Activated CD4-positive, alpha-beta T cell treated with anti-CD3 and anti-CD28 coated beads for 36 hours (primary cell): ENCODE data around the gene GRIA4. TPM values are rescaled to one million over a fixed set of nuclear protein-coding genes. Genes with fewer than 3 reads are reported as not detected.

ENCODE experiments used
- ATAC-seq: fragments of 200-7000 bp; cut with Tn5 transposase; one replicate; pipeline ENCODE4 v1.10.0; 2021; ENCODE audit warnings: mild to moderate bottlenecking, moderate library complexity
- CTCF ChIA-PET: fragments of 350-600 bp; sonication (Branson Sonifier 250); formaldehyde crosslinking; loops from one replicate; lab custom pipeline; 2021; ENCODE audit warnings: antibody characterized with exemption; lab: Charles Lee
- POLR2A ChIA-PET: fragments of 350-600 bp; sonication (Branson Sonifier 250); formaldehyde crosslinking; loops from one replicate; lab custom pipeline; 2021; ENCODE audit warnings: antibody characterized with exemption, inconsistent platforms; lab: Charles Lee
- DNase-seq: peaks from one replicate; pipeline ENCODE4 v3.0.0-alpha.2; 2020
- H3K27ac Mint-ChIP-seq: one replicate; pipeline ENCODE4 v1.8.0; 2021; ENCODE audit warnings: mixed read lengths
- H3K27me3 Mint-ChIP-seq: one replicate; pipeline ENCODE4 v1.8.0; 2021; ENCODE audit warnings: mixed read lengths
- H3K36me3 Mint-ChIP-seq: one replicate; pipeline ENCODE4 v1.8.0; 2021; ENCODE audit warnings: low read depth, mixed read lengths
- H3K4me1 Mint-ChIP-seq: one replicate; pipeline ENCODE4 v1.8.0; 2021; ENCODE audit warnings: mixed read lengths
- H3K4me3 Mint-ChIP-seq: one replicate; pipeline ENCODE4 v1.8.0; 2021; ENCODE audit warnings: mild to moderate bottlenecking, moderate library complexity, mixed read lengths
- H3K9me3 Mint-ChIP-seq: one replicate; pipeline ENCODE4 v1.8.0; 2021; ENCODE audit warnings: low read depth, mixed read lengths
- intact Hi-C, 2 experiments: fragments of 100-400 bp; cut with DNase I in 1 of 2; cut with micrococcal nuclease in 1 of 2; formaldehyde crosslinking; loops; one replicate each; pipeline versions ENCODE4 v1.14.2 to v1.15.1; 2022 to 2024; cut with DNase I, micrococcal nuclease
- total RNA-seq, 2 experiments: library from RNA; stranded (reverse); gene quantifications; one replicate each; pipeline ENCODE4 v1.2.3, GENCODE V29; 2021

The GRIA4 gene
- total RNA-seq, 2 experiments from 2014 or later = not detected

- no peaks in the 10 kb centered on the region for H3K36me3 Mint-ChIP-seq
- no peaks in the 10 kb centered on the region for H3K4me1 Mint-ChIP-seq
- no peak overlapping the region for H3K4me3 Mint-ChIP-seq
- ChIA-PET POLR2A (no interaction called here), CTCF (no interaction called here)
- H3K9me3 Mint-ChIP-seq = no peaks in the 10 kb centered on the region
- DNase-seq = no peak
- ATAC-seq = no peak
- no peak overlapping the region for H3K27ac Mint-ChIP-seq
- H3K27me3 Mint-ChIP-seq = no peaks in the 10 kb centered on the region
- intact Hi-C loops = no loop called here
These were observed 230.5 kb downstream of the GRIA4 start for GRCh38 chr11:105840391-105840790.

- DNase-seq (no peak), ATAC-seq (no peak)
- H3K27me3 Mint-ChIP-seq = peaks cover 9% of the 10 kb centered on the region
- H3K4me3 Mint-ChIP-seq = no peak overlapping the region
- no peaks in the 10 kb centered on the region for H3K4me1 Mint-ChIP-seq
- no peaks in the 10 kb centered on the region for H3K9me3 Mint-ChIP-seq
- H3K27ac Mint-ChIP-seq = no peak overlapping the region
- intact Hi-C loops = no loop called here
- ChIA-PET POLR2A (no interaction called here), CTCF (interaction anchor here (0.7 to 1.3 kb wide), 2 partner anchors 11 to 54 kb away, joined by 3 to 4 read pairs; no protein-coding TSS in a partner anchor)
- no peaks in the 10 kb centered on the region for H3K36me3 Mint-ChIP-seq
These were observed 242.5 kb downstream of the GRIA4 start for GRCh38 chr11:105852403-105852802.

DNA sequence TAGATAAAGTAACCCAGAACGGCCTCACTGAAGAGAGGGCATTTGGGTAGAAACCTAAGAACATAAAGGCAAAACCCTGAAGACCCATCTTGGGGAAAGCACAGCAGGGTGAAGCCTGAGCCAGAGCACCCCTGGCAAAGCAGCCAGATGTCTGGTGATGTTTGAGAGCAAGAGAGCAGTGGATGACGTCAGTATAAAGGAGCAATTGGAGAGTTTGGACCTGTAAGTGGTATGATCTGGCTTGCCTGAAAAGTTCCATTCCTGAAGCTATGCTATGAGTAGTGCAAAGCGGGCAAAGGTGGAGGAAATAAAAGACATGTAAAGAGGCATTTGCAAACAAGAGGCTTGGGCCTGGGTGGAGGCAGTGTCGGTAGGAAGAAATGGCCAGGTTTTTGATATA is 244.4 kb downstream of the GRIA4 start:
- Mint-ChIP-seq H3K27me3 (peaks cover 12% of the 10 kb centered on the region), H3K4me1 (no peaks in the 10 kb centered on the region), H3K36me3 (no peaks in the 10 kb centered on the region), H3K9me3 (no peaks in the 10 kb centered on the region), H3K27ac (no peak overlapping the region), H3K4me3 (no peak overlapping the region)
- intact Hi-C loops = no loop called here
- ChIA-PET CTCF (interaction anchor here (0.6 kb wide), 1 partner anchor 1363 kb away, joined by 3 read pairs; no protein-coding TSS in a partner anchor), POLR2A (no interaction called here)
- ATAC-seq = no peak
- no peak for DNase-seq

GRCh38 chr11:105856954-105857353 is 247.1 kb downstream of the GRIA4 start:
- ATAC-seq = no peak
- no peaks in the 10 kb centered on the region for H3K9me3 Mint-ChIP-seq
- no peak overlapping the region for H3K27ac Mint-ChIP-seq
- intact Hi-C loops = no loop called here
- H3K4me3 Mint-ChIP-seq = no peak overlapping the region
- H3K4me1 Mint-ChIP-seq = no peaks in the 10 kb centered on the region
- ChIA-PET CTCF (no interaction called here), POLR2A (no interaction called here)
- H3K36me3 Mint-ChIP-seq = no peaks in the 10 kb centered on the region
- H3K27me3 Mint-ChIP-seq = peaks cover 13% of the 10 kb centered on the region
- DNase-seq = no peak

DNA sequence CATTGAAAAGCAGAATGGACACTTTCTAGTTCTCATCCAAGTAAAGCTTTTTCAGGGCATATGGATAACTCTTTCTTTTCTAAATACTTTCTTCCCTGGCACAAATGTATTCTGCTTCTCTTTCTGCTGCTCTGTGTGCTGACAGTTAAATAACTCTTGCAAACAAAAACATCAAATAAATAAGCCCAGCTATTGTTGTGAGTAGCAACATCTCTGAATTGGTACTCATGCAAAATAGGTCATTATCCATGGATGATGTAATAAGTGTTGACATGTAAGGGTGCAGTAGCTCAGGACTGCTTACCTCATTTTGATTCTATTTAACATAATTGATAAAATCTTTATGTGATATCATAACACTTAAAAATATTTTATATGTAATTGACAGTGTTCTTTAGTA is 247.9 kb downstream of the GRIA4 start:
- H3K4me3 Mint-ChIP-seq = no peak overlapping the region
- no peaks in the 10 kb centered on the region for H3K9me3 Mint-ChIP-seq
- ATAC-seq = no peak
- no peaks in the 10 kb centered on the region for H3K4me1 Mint-ChIP-seq
- H3K27ac Mint-ChIP-seq = no peak overlapping the region
- POLR2A ChIA-PET = no interaction called here
- peaks cover 13% of the 10 kb centered on the region for H3K27me3 Mint-ChIP-seq
- H3K36me3 Mint-ChIP-seq = no peaks in the 10 kb centered on the region
- CTCF ChIA-PET = no interaction called here
- intact Hi-C loops = no loop called here
- no peak for DNase-seq

DNA sequence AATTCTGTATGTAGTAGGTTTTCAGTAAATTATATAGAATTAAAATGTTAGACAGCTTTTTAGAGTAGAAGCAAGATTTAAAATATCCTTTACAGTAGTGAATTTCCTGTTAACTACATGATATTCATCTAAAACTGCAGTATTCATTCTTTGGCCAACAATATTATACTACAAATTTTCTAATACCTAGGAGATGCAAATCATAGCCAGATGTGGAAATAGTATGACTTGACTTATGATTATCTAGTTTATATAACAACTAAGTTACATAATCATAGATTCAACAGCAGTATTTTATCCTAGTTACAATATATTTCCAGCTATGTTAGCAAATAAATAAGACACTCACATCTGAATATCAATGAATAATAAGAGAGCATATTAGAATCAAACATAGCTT is 249.0 kb downstream of the GRIA4 start:
- DNase-seq (no peak), ATAC-seq (no peak)
- peaks cover 13% of the 10 kb centered on the region for H3K27me3 Mint-ChIP-seq
- POLR2A ChIA-PET = no interaction called here
- intact Hi-C loops = no loop called here
- H3K4me1 Mint-ChIP-seq = no peaks in the 10 kb centered on the region
- no peaks in the 10 kb centered on the region for H3K36me3 Mint-ChIP-seq
- no peak overlapping the region for H3K4me3 Mint-ChIP-seq
- no peak overlapping the region for H3K27ac Mint-ChIP-seq
- CTCF ChIA-PET = no interaction called here
- H3K9me3 Mint-ChIP-seq = no peaks in the 10 kb centered on the region

GRCh38 chr11:105860105-105860504 is 250.2 kb downstream of the GRIA4 start:
- POLR2A ChIA-PET = no interaction called here
- intact Hi-C loops = loop anchor here in 1 of 2 experiments (5.0 to 10.0 kb wide), 3 partner anchors 1253 to 1608 kb away; no protein-coding TSS in a partner anchor
- peaks cover 11% of the 10 kb centered on the region for H3K27me3 Mint-ChIP-seq
- no peak for DNase-seq
- CTCF ChIA-PET = no interaction called here
- no peaks in the 10 kb centered on the region for H3K9me3 Mint-ChIP-seq
- H3K36me3 Mint-ChIP-seq = no peaks in the 10 kb centered on the region
- H3K4me1 Mint-ChIP-seq = no peaks in the 10 kb centered on the region
- H3K27ac Mint-ChIP-seq = no peak overlapping the region
- no peak overlapping the region for H3K4me3 Mint-ChIP-seq
- no peak for ATAC-seq

GRCh38 chr11:105861225-105861624 is 251.4 kb downstream of the GRIA4 start:
- CTCF ChIA-PET = no interaction called here
- Mint-ChIP-seq H3K27me3 (peaks cover 8% of the 10 kb centered on the region), H3K27ac (no peak overlapping the region), H3K4me3 (no peak overlapping the region), H3K36me3 (no peaks in the 10 kb centered on the region), H3K9me3 (no peaks in the 10 kb centered on the region), H3K4me1 (no peaks in the 10 kb centered on the region)
- intact Hi-C loops = loop anchor here in 1 of 2 experiments (5.0 to 10.0 kb wide), 3 partner anchors 1254 to 1609 kb away; no protein-coding TSS in a partner anchor
- POLR2A ChIA-PET = no interaction called here
- ATAC-seq (no peak), DNase-seq (no peak)

DNA sequence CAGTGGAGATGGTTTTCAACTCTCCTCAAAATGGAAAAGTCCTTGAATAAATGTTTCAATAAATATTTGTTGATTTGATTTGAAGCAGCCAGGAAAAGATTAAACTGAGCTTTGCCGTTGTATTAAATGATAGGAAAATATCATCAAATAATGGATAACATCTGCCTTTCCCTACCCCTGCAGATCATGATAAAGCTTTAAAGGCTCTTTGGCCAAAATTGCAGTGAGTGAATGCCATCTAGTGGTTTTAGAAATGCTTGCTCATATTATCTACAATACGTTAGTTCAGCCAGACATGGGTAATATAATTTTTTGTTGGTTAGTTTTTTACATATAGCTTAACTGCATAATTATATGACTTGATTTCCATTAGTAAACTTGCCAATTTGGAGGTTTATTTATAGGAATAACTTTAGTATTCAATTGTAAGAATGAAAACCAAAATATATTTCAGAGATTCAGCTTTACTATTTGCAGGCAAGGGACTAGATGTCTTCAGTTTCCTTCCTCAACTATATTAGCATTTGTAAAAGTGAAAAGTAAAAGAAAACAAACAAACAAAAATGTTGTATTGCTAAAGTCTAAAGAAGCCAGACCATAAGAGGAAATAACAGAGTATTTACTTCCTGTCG is 253.0 kb downstream of the GRIA4 start:
- intact Hi-C loops = loop anchor here in 1 of 2 experiments (2.0 to 10.0 kb wide), 4 partner anchors 916 to 1611 kb away; no protein-coding TSS in a partner anchor
- Mint-ChIP-seq H3K9me3 (no peaks in the 10 kb centered on the region), H3K36me3 (no peaks in the 10 kb centered on the region), H3K27ac (no peak overlapping the region), H3K4me3 (no peak overlapping the region), H3K27me3 (peaks cover 3% of the 10 kb centered on the region), H3K4me1 (no peaks in the 10 kb centered on the region)
- ATAC-seq = no peak
- ChIA-PET CTCF (interaction anchor here (0.9 to 1.6 kb wide), 6 partner anchors 10 to 1350 kb away, joined by 3 to 7 read pairs (median 5); no protein-coding TSS in a partner anchor), POLR2A (no interaction called here)
- no peak for DNase-seq

GRCh38 chr11:105863523-105863922 is 253.7 kb downstream of the GRIA4 start:
- no peak overlapping the region for H3K4me3 Mint-ChIP-seq
- DNase-seq (no peak), ATAC-seq (no peak)
- POLR2A ChIA-PET = interaction anchor here (0.5 kb wide), 1 partner anchor 71 kb away, joined by 3 read pairs; no protein-coding TSS in a partner anchor
- H3K4me1 Mint-ChIP-seq = no peaks in the 10 kb centered on the region
- H3K27me3 Mint-ChIP-seq = peaks cover 3% of the 10 kb centered on the region
- intact Hi-C loops = loop anchor here in 1 of 2 experiments (2.0 to 10.0 kb wide), 4 partner anchors 917 to 1611 kb away; no protein-coding TSS in a partner anchor
- CTCF ChIA-PET = interaction anchor here (0.5 to 1.6 kb wide), 6 partner anchors 11 to 1648 kb away, joined by 3 to 7 read pairs (median 5); no protein-coding TSS in a partner anchor
- H3K27ac Mint-ChIP-seq = no peak overlapping the region
- H3K36me3 Mint-ChIP-seq = no peaks in the 10 kb centered on the region
- no peaks in the 10 kb centered on the region for H3K9me3 Mint-ChIP-seq

DNA sequence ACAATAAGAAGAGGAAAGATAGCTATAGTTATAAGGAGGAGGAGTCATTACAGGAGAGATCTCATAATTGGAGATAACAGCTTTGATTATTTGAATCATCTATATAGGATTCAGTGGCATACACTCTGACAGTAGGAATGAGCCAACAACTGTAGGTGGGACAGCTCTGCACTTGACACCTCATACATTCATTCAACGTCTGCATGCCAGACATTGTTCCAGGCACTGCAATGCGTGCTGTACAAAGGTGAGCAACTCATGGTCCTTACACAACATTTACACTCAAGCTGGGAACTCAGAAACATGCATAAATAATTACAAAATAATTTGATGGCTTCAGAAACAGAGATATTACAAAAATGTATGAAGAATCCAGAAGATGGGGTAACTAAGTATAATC is 257.9 kb downstream of the GRIA4 start:
- POLR2A ChIA-PET = no interaction called here
- no peak overlapping the region for H3K27ac Mint-ChIP-seq
- CTCF ChIA-PET = no interaction called here
- intact Hi-C loops = loop anchor here in 1 of 2 experiments (10.0 kb wide), 1 partner anchor 1343 kb away; no protein-coding TSS in a partner anchor
- H3K9me3 Mint-ChIP-seq = no peaks in the 10 kb centered on the region
- H3K4me3 Mint-ChIP-seq = no peak overlapping the region
- no peaks in the 10 kb centered on the region for H3K36me3 Mint-ChIP-seq
- no peaks in the 10 kb centered on the region for H3K27me3 Mint-ChIP-seq
- H3K4me1 Mint-ChIP-seq = no peaks in the 10 kb centered on the region
- no peak for DNase-seq
- ATAC-seq = no peak

- POLR2A ChIA-PET = no interaction called here
- Mint-ChIP-seq H3K4me1 (no peaks in the 10 kb centered on the region), H3K27ac (no peak overlapping the region), H3K9me3 (no peaks in the 10 kb centered on the region), H3K36me3 (no peaks in the 10 kb centered on the region), H3K4me3 (no peak overlapping the region), H3K27me3 (no peaks in the 10 kb centered on the region)
- ATAC-seq = no peak
- CTCF ChIA-PET = no interaction called here
- intact Hi-C loops = loop anchor here in 1 of 2 experiments (10.0 kb wide), 1 partner anchor 1344 kb away; no protein-coding TSS in a partner anchor
- DNase-seq = no peak
These were observed 259.0 kb downstream of the GRIA4 start for GRCh38 chr11:105868762-105869285.
